Activated CD4-positive, alpha-beta T cell treated with anti-CD3 and anti-CD28 coated beads for 48 hours (primary cell): Measurements from ENCODE around the gene CREB3L1.

Experiments used
- DNase-seq: peaks from one replicate; pipeline ENCODE4 v3.0.0-alpha.2; 2020

CREB3L1 gene

DNA sequence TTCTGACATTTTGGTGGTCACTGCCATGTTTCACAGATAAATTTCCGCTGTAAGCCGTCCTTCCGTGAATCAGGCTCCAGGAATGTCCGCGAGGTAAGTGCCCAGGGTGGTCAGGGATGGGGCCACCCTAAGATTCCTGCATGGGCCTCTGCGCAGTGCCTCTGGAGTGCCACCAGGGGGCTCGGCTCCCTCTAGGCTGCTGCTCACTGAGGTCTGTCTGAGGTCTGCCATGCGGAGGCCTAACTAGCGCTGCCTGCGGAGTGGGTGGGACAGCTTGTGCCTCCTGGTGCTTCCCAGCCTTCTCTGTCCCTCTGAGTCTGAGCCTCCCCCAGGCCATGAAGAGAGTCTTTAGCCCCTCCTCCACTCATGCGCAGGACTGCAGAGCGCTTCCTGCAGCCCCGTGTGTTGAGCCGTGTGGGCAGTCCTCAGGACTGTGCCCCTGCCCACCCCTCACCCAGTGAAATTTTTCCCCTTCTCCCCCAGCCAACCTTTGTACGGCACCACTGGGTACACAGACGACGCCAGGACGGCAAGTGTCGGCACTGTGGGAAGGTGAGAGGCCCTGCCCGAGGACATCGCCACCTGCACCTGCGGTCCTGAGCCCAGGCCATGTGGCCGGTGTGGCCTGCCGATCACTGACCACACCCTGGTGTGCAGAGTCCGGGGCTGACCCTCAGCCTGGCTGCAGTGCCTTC is 92.1 kb downstream of the CREB3L1 start:
- DNase-seq = peak; percentile 75

DNA sequence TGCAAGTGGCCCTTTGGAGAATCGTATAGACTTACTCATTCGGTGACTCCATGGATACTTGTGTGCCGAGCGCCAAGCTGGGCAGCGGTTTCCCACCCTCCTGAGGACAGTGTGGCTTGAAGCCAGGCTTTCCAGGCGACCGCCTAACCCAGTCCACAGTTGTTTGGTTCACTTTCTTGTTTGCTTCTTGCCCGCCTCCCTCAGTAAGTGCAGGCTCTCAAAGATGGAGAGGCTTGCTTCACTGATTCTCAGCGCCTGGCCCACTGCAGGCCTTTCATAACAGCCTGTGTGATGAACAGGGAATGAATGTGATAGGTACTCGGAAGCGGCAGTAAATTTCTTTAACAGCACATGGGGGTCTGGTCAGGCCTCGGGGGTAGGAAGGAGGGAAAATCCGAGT is 92.8 kb downstream of the CREB3L1 start:
- no peak for DNase-seq
